CD4-positive, alpha-beta memory T cell (primary cell): ENCODE data around the gene SPRYD4. TPM values are rescaled to one million over a fixed set of nuclear protein-coding genes. Genes with fewer than 3 reads are reported as not detected.
"Not testable (repeated sequence)": the region's sequence is repeated elsewhere in the genome, so short reads cannot be mapped to it uniquely, and the experiment has no call there.

Experiments used
- CTCF ChIA-PET: fragments of 350-600 bp; sonication (Branson Sonifier 250); formaldehyde crosslinking; loops from one replicate; lab custom pipeline; 2021; ENCODE audit warnings: inconsistent platforms; ENCODE audit not compliant: partially characterized antibody; lab: Charles Lee
- POLR2A ChIA-PET: fragments of 350-600 bp; sonication (Branson Sonifier 250); formaldehyde crosslinking; loops from one replicate; lab custom pipeline; 2021; ENCODE audit not compliant: partially characterized antibody; lab: Charles Lee
- DNase-seq, 5 donors: peaks; one replicate each; pipeline versions ENCODE4 v3.0.0 to v3.0.0-alpha.2; 2020 to 2022; ENCODE audit warnings: mixed read lengths in 1 of 5
- H3K27ac ChIP-seq: one replicate; pipeline ENCODE4 v1.7.0; 2013; ENCODE audit warnings: low read depth, low read length
- H3K27me3 ChIP-seq: 2 replicates; pipeline ENCODE4 v1.7.0; 2013; ENCODE audit warnings: mild to moderate bottlenecking, low read length, moderate library complexity; ENCODE audit not compliant: insufficient read depth
- H3K36me3 ChIP-seq: 2 replicates; pipeline ENCODE4 v1.7.0; 2013; ENCODE audit warnings: mild to moderate bottlenecking, low read length, moderate library complexity; ENCODE audit not compliant: insufficient read depth
- H3K4me1 ChIP-seq: 2 replicates; pipeline ENCODE4 v1.7.0; 2013; ENCODE audit warnings: mild to moderate bottlenecking, low read length, moderate library complexity; ENCODE audit not compliant: insufficient read depth
- H3K4me3 ChIP-seq, 2 donors: one replicate each; pipeline ENCODE4 v1.7.0; 2013; ENCODE audit warnings: low read length in 2 of 2, mild to moderate bottlenecking in 1 of 2
- H3K9me3 ChIP-seq, 2 donors: one replicate each; pipeline ENCODE4 v1.7.0; 2013; ENCODE audit warnings: low read length in 2 of 2, control low read depth in 1 of 2; ENCODE audit not compliant: control insufficient read depth in 1 of 2
- H3K27ac Mint-ChIP-seq, 7 donors: one replicate each; pipeline ENCODE4 v1.8.0; 2020 to 2021; ENCODE audit warnings: mixed read lengths in 7 of 7, mild to moderate bottlenecking in 6 of 7, inconsistent platforms in 3 of 7, moderate library complexity in 3 of 7
- H3K27me3 Mint-ChIP-seq, 2 donors: one replicate each; pipeline ENCODE4 v1.8.0; 2020 to 2021; ENCODE audit warnings: mixed read lengths in 2 of 2
- H3K36me3 Mint-ChIP-seq, 2 donors: one replicate each; pipeline ENCODE4 v1.8.0; 2020 to 2021; ENCODE audit warnings: mixed read lengths in 2 of 2, inconsistent platforms in 1 of 2, mild to moderate bottlenecking in 1 of 2
- H3K4me1 Mint-ChIP-seq, 4 donors: one replicate each; pipeline ENCODE4 v1.8.0; 2020 to 2021; ENCODE audit warnings: mixed read lengths in 4 of 4, mild to moderate bottlenecking in 1 of 4
- H3K4me3 Mint-ChIP-seq, 8 donors: one replicate each; pipeline ENCODE4 v1.8.0; 2020 to 2021; ENCODE audit warnings: mixed read lengths in 8 of 8, mild to moderate bottlenecking in 7 of 8, moderate library complexity in 6 of 8, inconsistent platforms in 3 of 8
- H3K9me3 Mint-ChIP-seq, 8 donors: one replicate each; pipeline ENCODE4 v1.8.0; 2020 to 2021; ENCODE audit warnings: mixed read lengths in 8 of 8, mild to moderate bottlenecking in 5 of 8, inconsistent platforms in 3 of 8, moderate library complexity in 1 of 8
- intact Hi-C: fragments of 100-400 bp; cut with micrococcal nuclease; formaldehyde crosslinking; loops from one replicate; pipeline ENCODE4 v1.15.1; 2023
- polyA plus RNA-seq, 2 donors: library from polyadenylated mRNA; unstranded; fragments of 300-500 nt; fragmentation: Illumina TruSeq; gene quantifications; one replicate each; pipeline ENCODE4 v1.2.3, GENCODE V29; 2021
- total RNA-seq, 2 experiments: library from RNA; stranded (reverse); gene quantifications; one replicate each; pipeline ENCODE4 v1.2.3, GENCODE V29; 2021

The SPRYD4 gene
- total and polyA plus RNA-seq, 4 experiments from 2014 or later: 1.1 to 6.9 (median 4.0) TPM

- Histone ChIP-seq H3K9me3 (no peaks in the 10 kb centered on the region), H3K27me3 (no peaks in the 10 kb centered on the region), H3K4me3 (no peak overlapping the region), H3K27ac (no peak overlapping the region), H3K4me1 (no peaks in the 10 kb centered on the region), H3K36me3 (no peaks in the 10 kb centered on the region)
- ChIA-PET POLR2A (no interaction called here), CTCF (no interaction called here)
- peak overlapping the region in 3 of 7 donors; percentile 7 to 53 (median 38) for H3K27ac Mint-ChIP-seq
- H3K27me3 Mint-ChIP-seq: no peaks in the 10 kb centered on the region
- no peaks in the 10 kb centered on the region for H3K9me3 Mint-ChIP-seq
- H3K36me3 Mint-ChIP-seq: peaks cover 0 to 1% of the 10 kb centered on the region in 2 donors
- DNase-seq: no peak
- no peaks in the 10 kb centered on the region for H3K4me1 Mint-ChIP-seq
- no peak overlapping the region for H3K4me3 Mint-ChIP-seq
- intact Hi-C loops: no loop called here
These were observed 30.8 kb upstream of the SPRYD4 start for GRCh38 chr12:56437430-56438176.

DNA sequence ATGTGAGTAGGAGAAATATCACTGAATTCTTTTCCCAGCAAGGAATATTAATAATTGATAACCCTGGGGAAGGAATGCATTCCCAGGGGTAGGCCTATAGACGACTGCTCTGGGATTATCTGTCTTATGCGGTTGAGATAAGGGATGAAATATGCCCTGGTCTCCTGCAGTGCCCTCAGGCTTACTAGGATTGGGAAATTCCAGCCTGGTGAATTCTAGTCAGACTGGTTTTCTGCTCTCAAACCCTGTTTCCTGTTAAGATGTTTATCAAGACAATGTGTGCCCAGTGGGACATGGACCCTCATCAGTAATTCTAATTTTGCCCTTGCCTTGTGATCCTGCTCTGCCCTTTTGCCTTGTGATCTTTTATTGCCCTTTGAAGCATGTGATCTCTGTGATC, 25.2 kb upstream of the SPRYD4 start:
- H3K9me3 Mint-ChIP-seq, H3K36me3 Mint-ChIP-seq, H3K4me3 ChIP-seq, CTCF ChIA-PET, DNase-seq, POLR2A ChIA-PET, H3K27ac Mint-ChIP-seq, H3K4me1 ChIP-seq, H3K27ac ChIP-seq, H3K36me3 ChIP-seq, intact Hi-C loops, H3K9me3 ChIP-seq, H3K27me3 ChIP-seq, H3K27me3 Mint-ChIP-seq, H3K4me3 Mint-ChIP-seq: not testable (repeated sequence)
- peaks cover 4 to 15% (median 5%) of the 10 kb centered on the region in 4 donors for H3K4me1 Mint-ChIP-seq

- peak; percentile 85 to 90 (median 86) for DNase-seq
- H3K27me3 ChIP-seq: no peaks in the 10 kb centered on the region
- H3K4me3 ChIP-seq: peak within 1 kb of the TSS; percentile 96
- H3K4me1 ChIP-seq: peaks cover 7% of the 10 kb centered on the region
- Mint-ChIP-seq H3K9me3 (peaks cover 0 to 3% (median 0%) of the 10 kb centered on the region in 8 donors), H3K4me3 (peak within 1 kb of the TSS; percentile 90 to 95 (median 94)), H3K36me3 (no peaks in the 10 kb centered on the region), H3K27me3 (no peaks in the 10 kb centered on the region), H3K4me1 (peaks cover 11 to 28% (median 16%) of the 10 kb centered on the region in 4 donors), H3K27ac (peak within 1 kb of the TSS; percentile 75 to 98 (median 97))
- ChIA-PET CTCF (interaction anchor here (0.6 to 3.8 kb wide), 10 partner anchors 10 to 331 kb away, joined by 3 to 34 read pairs (median 4); partner anchors contain the start of genes ANKRD52, STAT2 and ZC3H10), POLR2A (interaction anchor here (0.6 to 2.9 kb wide), 29 partner anchors 9 to 781 kb away, joined by 3 to 31 read pairs (median 4); partner anchors contain the start of genes ANKRD52, CNPY2, COQ10A and CS)
- intact Hi-C loops: loop anchor here (1.0 kb wide), 6 partner anchors 15 to 133 kb away; partner anchors contain the start of genes IL23A, SPRYD4 and STAT2
- peak within 1 kb of the TSS; percentile 75 for H3K27ac ChIP-seq
- no peaks in the 10 kb centered on the region for H3K9me3 ChIP-seq
- no peaks in the 10 kb centered on the region for H3K36me3 ChIP-seq
These were observed 19.3 kb upstream of the SPRYD4 start, which contains the start of gene TIMELESS for GRCh38 chr12:56448860-56449621. TSS of gene TIMELESS (minus strand) at chr12:56449426. CDS start at chr12:56434170, 15,256 bp downstream.

DNA sequence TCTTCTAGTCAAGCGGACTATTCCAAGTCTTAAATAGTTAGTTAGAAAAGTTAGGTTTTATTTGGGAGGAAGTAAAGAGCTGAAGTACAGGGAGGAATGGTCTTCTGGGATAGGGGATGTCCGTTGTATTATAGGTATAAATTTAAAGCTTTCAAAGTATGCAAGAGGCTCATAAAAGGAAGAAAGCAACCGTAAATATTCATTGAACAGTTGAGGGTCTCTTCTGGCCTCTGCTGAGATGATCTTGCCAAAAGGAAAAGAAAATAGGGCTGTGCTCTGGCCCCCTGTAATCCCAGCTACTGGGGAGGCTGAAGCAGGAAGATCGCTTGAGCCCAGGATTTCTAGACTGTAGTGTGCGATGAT, 18.8 kb upstream of the SPRYD4 start:
- Histone ChIP-seq H3K4me1 (peaks cover 7% of the 10 kb centered on the region), H3K9me3 (no peaks in the 10 kb centered on the region), H3K36me3 (no peaks in the 10 kb centered on the region), H3K27ac (peak overlapping the region; percentile 75), H3K27me3 (no peaks in the 10 kb centered on the region), H3K4me3 (peak overlapping the region; percentile 96)
- Mint-ChIP-seq H3K9me3 (peaks cover 0 to 3% (median 0%) of the 10 kb centered on the region in 8 donors), H3K4me1 (peaks cover 11 to 28% (median 16%) of the 10 kb centered on the region in 4 donors), H3K36me3 (no peaks in the 10 kb centered on the region), H3K27me3 (no peaks in the 10 kb centered on the region), H3K27ac (peak overlapping the region; percentile 75 to 98 (median 97)), H3K4me3 (peak overlapping the region; percentile 90 to 95 (median 94))
- CTCF ChIA-PET: interaction anchor here (0.7 to 3.8 kb wide), 8 partner anchors 11 to 332 kb away, joined by 3 to 34 read pairs (median 4); partner anchors contain the start of genes ANKRD52, STAT2 and ZC3H10
- no peak for DNase-seq
- POLR2A ChIA-PET: interaction anchor here (0.6 to 2.9 kb wide), 23 partner anchors 9 to 980 kb away, joined by 3 to 31 read pairs (median 6); partner anchors contain the start of genes ANKRD52, CNPY2, COQ10A and CS
- intact Hi-C loops: loop anchor here (1.0 kb wide), 6 partner anchors 15 to 133 kb away; partner anchors contain the start of genes IL23A, SPRYD4 and STAT2

- Mint-ChIP-seq H3K27ac (peak overlapping the region in 4 of 7 donors; percentile 75 to 97 (median 96)), H3K4me3 (peak overlapping the region in 6 of 8 donors; percentile 35 to 94 (median 92)), H3K27me3 (no peaks in the 10 kb centered on the region), H3K4me1 (peaks cover 11 to 28% (median 16%) of the 10 kb centered on the region in 4 donors), H3K9me3 (peaks cover 0 to 3% (median 0%) of the 10 kb centered on the region in 8 donors), H3K36me3 (no peaks in the 10 kb centered on the region)
- POLR2A ChIA-PET: interaction anchor here (0.6 to 2.9 kb wide), 12 partner anchors 13 to 979 kb away, joined by 3 to 31 read pairs (median 11); partner anchors contain the start of genes CNPY2, COQ10A, IL23A and RNF41
- no peak overlapping the region for H3K4me3 ChIP-seq
- no peak overlapping the region for H3K27ac ChIP-seq
- H3K27me3 ChIP-seq: no peaks in the 10 kb centered on the region
- intact Hi-C loops: no loop called here
- no peaks in the 10 kb centered on the region for H3K9me3 ChIP-seq
- no peak for DNase-seq
- H3K36me3 ChIP-seq: no peaks in the 10 kb centered on the region
- CTCF ChIA-PET: interaction anchor here (0.7 to 3.8 kb wide), 5 partner anchors 11 to 332 kb away, joined by 3 to 34 read pairs (median 4); partner anchors contain the start of genes STAT2 and ZC3H10
- H3K4me1 ChIP-seq: peaks cover 7% of the 10 kb centered on the region
These were observed 18.1 kb upstream of the SPRYD4 start for GRCh38 chr12:56450241-56450640.

DNA sequence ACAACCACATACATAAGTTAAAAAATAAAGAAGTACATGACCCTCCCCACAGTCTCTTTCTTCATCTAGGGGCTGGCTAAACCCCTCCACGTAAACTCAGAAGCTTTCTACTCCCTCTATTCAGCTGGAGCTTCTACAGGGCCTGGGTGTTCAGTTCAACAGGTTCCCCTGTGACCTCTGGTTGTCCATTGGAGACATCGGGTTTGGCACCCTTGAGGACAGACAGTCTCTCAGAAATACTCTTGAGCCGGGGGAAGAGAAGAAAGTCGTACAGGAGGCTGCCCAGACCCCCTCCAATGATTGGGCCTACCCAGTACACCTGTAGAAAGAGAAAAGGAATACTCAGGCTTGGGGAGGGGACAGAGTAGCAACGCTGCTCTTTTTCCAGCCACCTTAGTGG, 17.2 kb upstream of the SPRYD4 start:
- no peaks in the 10 kb centered on the region for H3K36me3 Mint-ChIP-seq
- H3K27me3 ChIP-seq: no peaks in the 10 kb centered on the region
- H3K27me3 Mint-ChIP-seq: no peaks in the 10 kb centered on the region
- peaks cover 0 to 3% (median 0%) of the 10 kb centered on the region in 8 donors for H3K9me3 Mint-ChIP-seq
- H3K27ac Mint-ChIP-seq: peak overlapping the region in 2 of 7 donors; percentile 18 to 24
- H3K4me1 ChIP-seq: peaks cover 7% of the 10 kb centered on the region
- H3K27ac ChIP-seq: no peak overlapping the region
- no peaks in the 10 kb centered on the region for H3K36me3 ChIP-seq
- intact Hi-C loops: no loop called here
- ChIA-PET CTCF (interaction anchor here (1.1 to 3.8 kb wide), 2 partner anchors 13 kb away, joined by 4 to 34 read pairs; no protein-coding TSS in a partner anchor), POLR2A (interaction anchor here (0.6 kb wide), 1 partner anchor 21 kb away, joined by 4 read pairs; no protein-coding TSS in a partner anchor)
- DNase-seq: no peak
- no peak overlapping the region for H3K4me3 ChIP-seq
- H3K4me3 Mint-ChIP-seq: no peak overlapping the region
- no peaks in the 10 kb centered on the region for H3K9me3 ChIP-seq
- H3K4me1 Mint-ChIP-seq: peaks cover 11 to 28% (median 16%) of the 10 kb centered on the region in 4 donors
